Measurements from ENCODE around the gene CCSER1.

Gene CCSER1

DNA sequence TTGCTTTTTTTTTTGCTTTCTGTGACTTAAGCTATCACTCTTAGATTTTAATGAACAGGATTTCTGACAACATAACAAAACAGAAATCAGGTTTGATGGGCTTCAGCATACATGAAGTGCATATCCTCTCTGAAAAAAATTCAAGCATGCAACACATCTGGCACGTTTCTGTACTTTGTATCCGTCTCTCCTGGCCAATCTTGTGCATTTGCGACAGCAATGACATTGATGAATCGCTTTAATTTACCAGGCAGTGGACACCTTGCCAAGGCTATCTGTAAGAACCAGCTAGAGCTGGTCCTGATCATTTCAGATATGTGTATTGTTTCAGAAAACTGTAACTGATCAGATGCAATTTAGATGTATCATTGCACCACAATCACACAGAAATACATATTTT is 93.3 kb downstream of the CCSER1 start:
- no peak overlapping the region for H3K27ac Mint-ChIP-seq (ENCODE audit: low read depth)
- H3K4me3 Mint-ChIP-seq = no peak overlapping the region
- peaks cover 1% of the 10 kb centered on the region for H3K36me3 Mint-ChIP-seq (ENCODE audit: insufficient read depth)
- H3K27me3 Mint-ChIP-seq = no peaks in the 10 kb centered on the region
- peaks cover 5% of the 10 kb centered on the region for H3K9me3 Mint-ChIP-seq
- H3K4me1 Mint-ChIP-seq = no peaks in the 10 kb centered on the region
- no peak for DNase-seq (ENCODE audit: low spot score in 2 of 2)
- no peak for ATAC-seq (replicated peaks; ENCODE audit: extremely low read depth, poor library complexity, severe bottlenecking)

DNA sequence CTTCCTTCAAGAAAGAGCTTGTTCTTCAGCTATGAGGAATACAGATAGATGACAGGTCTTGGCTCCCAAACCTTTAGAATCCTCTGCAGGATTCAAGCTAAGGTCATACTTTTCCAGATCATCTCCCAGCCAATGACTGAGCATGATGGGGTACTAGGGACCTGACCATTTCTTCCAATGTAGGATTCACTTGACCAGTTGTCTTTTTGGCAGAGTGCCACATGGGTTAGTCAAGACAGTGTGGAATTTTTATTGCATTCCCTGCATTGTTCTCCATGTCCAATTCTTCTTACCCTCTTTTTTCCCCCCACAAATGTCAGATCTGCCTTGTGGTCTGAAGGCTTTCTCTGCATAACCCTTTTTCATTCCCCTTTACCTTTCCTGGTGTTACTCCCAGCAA is 99.5 kb downstream of the CCSER1 start:
- no peaks in the 10 kb centered on the region for H3K27me3 Mint-ChIP-seq
- DNase-seq (ENCODE audit: low spot score in 2 of 2) = no peak
- H3K9me3 Mint-ChIP-seq = no peaks in the 10 kb centered on the region
- H3K27ac Mint-ChIP-seq (ENCODE audit: low read depth) = no peak overlapping the region
- H3K4me1 Mint-ChIP-seq = no peaks in the 10 kb centered on the region
- H3K4me3 Mint-ChIP-seq = no peak overlapping the region
- ATAC-seq (replicated peaks; ENCODE audit: extremely low read depth, poor library complexity, severe bottlenecking) = no peak
- peaks cover 2% of the 10 kb centered on the region for H3K36me3 Mint-ChIP-seq (ENCODE audit: insufficient read depth)

DNA sequence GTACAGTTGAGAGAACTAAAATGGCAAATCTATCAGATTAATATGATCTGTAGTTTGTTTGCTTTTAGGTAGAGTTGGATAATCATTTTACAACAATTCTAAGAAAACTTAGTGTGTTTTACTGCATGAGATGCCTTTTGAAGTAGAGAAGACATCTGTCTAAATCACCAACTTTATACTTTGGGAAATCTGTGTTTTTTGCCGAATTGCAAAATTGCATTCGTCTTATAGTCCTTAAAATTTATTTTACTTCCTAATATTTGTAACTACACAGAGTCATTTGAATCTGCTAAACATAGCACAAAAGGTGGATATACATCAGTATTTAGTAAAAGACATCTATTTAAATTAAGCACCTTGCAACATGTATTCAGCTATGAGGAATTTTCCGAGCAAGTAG is 100.0 kb downstream of the CCSER1 start:
- DNase-seq (ENCODE audit: low spot score in 2 of 2) = no peak
- Mint-ChIP-seq H3K4me1 (no peaks in the 10 kb centered on the region), H3K9me3 (no peaks in the 10 kb centered on the region), H3K36me3 (ENCODE audit: insufficient read depth) (peaks cover 2% of the 10 kb centered on the region), H3K27ac (ENCODE audit: low read depth) (no peak overlapping the region), H3K4me3 (no peak overlapping the region), H3K27me3 (no peaks in the 10 kb centered on the region)
- no peak for ATAC-seq (replicated peaks; ENCODE audit: extremely low read depth, poor library complexity, severe bottlenecking)

DNA sequence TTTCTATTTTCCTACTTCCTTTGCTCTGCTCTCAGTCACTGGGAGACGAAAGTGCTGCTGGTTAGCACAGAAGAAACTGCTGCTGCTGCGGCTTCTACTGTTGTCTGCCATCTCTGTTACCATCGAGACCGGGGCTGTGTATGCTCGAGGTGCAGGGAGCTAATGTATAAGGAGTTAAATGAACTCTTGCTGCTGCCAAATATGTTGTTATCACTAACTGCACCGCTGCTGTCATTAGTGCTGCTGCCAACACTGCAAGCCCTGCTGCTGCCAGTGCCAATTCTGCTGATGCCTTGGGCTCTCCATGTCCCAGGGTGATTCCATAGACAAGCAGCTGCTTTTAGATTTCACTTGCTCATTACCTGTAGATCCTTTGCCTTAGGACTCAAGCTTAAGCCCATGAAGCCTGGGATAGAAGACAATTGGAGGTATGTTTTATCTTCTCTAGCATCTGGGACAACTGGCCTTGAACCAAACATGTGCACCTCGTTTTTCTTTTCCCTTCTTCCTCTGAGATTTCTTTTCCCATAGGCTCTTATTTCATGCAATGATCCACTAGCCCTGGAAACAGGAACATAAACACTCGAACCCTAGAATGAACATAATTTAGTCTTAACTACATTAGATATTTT is 107.8 kb downstream of the CCSER1 start:
- DNase-seq (ENCODE audit: low spot score in 2 of 2) (no peak), ATAC-seq (replicated peaks; ENCODE audit: extremely low read depth, poor library complexity, severe bottlenecking) (no peak)
- Mint-ChIP-seq H3K27ac (ENCODE audit: low read depth) (no peak overlapping the region), H3K4me3 (no peak overlapping the region), H3K9me3 (peaks cover 2% of the 10 kb centered on the region), H3K27me3 (no peaks in the 10 kb centered on the region), H3K4me1 (no peaks in the 10 kb centered on the region), H3K36me3 (ENCODE audit: insufficient read depth) (no peaks in the 10 kb centered on the region)

DNA sequence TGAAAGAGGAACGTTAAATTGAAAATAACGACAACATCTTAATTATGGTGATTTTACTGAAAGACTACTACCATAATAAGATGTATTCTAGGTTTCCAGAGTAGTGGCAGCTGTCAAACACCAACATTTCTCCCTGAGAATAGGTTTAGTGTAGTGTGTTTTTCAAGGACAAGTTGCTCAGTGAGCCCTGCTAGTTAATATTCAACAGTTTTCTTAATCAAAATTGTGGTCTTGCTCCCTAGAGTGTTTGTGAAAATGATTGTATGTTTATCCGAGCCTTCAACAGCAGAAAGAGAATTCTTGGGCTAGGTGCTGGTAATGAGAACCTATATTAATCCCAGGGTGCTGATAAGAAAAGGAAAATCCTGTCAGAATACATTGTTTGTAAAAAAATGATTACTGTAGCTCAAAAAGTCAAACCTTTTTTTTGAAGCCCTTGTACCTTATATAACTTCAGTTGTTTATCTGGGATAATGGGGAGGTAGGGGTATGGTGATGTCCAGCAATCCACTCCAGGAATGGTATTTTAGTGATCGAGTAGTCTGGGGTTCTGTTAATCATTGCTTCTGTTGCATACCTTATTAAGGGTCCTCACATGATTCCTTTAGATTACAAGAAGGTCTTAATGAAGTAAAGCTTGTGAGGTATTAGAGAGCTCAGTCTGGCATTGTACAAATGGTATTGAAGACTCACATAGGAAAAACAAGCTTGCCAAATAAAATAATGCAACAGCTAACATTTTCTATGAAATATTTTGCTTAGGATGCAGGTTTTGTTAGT is 110.7 kb downstream of the CCSER1 start:
- no peaks in the 10 kb centered on the region for H3K4me1 Mint-ChIP-seq
- no peak overlapping the region for H3K4me3 Mint-ChIP-seq
- H3K36me3 Mint-ChIP-seq (ENCODE audit: insufficient read depth) = no peaks in the 10 kb centered on the region
- peaks cover 4% of the 10 kb centered on the region for H3K9me3 Mint-ChIP-seq
- DNase-seq (ENCODE audit: low spot score in 2 of 2) (no peak), ATAC-seq (replicated peaks; ENCODE audit: extremely low read depth, poor library complexity, severe bottlenecking) (no peak)
- H3K27ac Mint-ChIP-seq (ENCODE audit: low read depth) = no peak overlapping the region
- no peaks in the 10 kb centered on the region for H3K27me3 Mint-ChIP-seq

GRCh38 chr4:90240333-90240732 is 113.1 kb downstream of the CCSER1 start:
- H3K9me3 Mint-ChIP-seq = peaks cover 4% of the 10 kb centered on the region
- no peaks in the 10 kb centered on the region for H3K4me1 Mint-ChIP-seq
- no peak for DNase-seq (ENCODE audit: low spot score in 2 of 2)
- no peak overlapping the region for H3K27ac Mint-ChIP-seq (ENCODE audit: low read depth)
- H3K36me3 Mint-ChIP-seq (ENCODE audit: insufficient read depth) = no peaks in the 10 kb centered on the region
- no peaks in the 10 kb centered on the region for H3K27me3 Mint-ChIP-seq
- no peak overlapping the region for H3K4me3 Mint-ChIP-seq
- no peak for ATAC-seq (replicated peaks; ENCODE audit: extremely low read depth, poor library complexity, severe bottlenecking)

DNA sequence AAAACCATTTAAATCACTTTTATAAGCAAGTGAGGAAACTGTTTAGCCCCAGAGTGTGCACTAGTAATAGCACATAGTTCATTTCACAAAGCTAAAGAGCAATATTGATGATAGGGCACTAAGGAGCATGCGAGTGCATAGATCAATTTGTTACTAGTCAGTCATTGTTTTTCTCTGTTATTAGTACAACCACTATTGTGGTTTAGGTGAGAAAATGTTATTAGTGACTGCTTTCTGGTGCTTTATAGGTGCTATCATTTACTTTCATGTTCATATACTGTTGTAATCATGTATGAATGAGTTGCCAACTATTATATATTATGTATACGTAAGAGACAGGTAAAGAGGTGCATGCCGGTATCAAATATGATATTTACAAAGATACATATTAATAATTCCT is 113.8 kb downstream of the CCSER1 start:
- Mint-ChIP-seq H3K27me3 (no peaks in the 10 kb centered on the region), H3K4me1 (no peaks in the 10 kb centered on the region), H3K36me3 (ENCODE audit: insufficient read depth) (no peaks in the 10 kb centered on the region), H3K4me3 (no peak overlapping the region), H3K27ac (ENCODE audit: low read depth) (no peak overlapping the region), H3K9me3 (peaks cover 4% of the 10 kb centered on the region)
- DNase-seq (ENCODE audit: low spot score in 2 of 2) = no peak
- no peak for ATAC-seq (replicated peaks; ENCODE audit: extremely low read depth, poor library complexity, severe bottlenecking)

DNA sequence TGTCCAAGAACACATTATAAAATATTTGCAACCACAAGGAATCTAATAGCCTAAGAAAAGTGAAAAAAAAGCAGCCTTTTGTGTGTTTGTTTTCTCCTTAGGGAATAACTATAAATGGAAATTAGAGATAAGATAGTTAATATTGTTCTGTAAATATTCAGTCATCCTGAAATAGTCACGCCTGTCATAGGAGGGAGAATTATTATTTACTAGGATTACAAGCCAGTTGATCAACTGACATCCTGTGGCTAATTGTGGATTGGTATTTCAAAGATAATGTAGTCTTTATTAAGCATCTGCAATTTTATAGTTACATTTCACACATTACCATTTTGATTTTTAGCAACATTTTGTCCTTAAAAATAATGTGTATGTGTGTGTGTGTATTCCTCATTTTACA is 118.6 kb downstream of the CCSER1 start:
- H3K4me1 Mint-ChIP-seq = no peaks in the 10 kb centered on the region
- no peaks in the 10 kb centered on the region for H3K36me3 Mint-ChIP-seq (ENCODE audit: insufficient read depth)
- H3K9me3 Mint-ChIP-seq = no peaks in the 10 kb centered on the region
- no peak overlapping the region for H3K27ac Mint-ChIP-seq (ENCODE audit: low read depth)
- no peaks in the 10 kb centered on the region for H3K27me3 Mint-ChIP-seq
- H3K4me3 Mint-ChIP-seq = no peak overlapping the region
- no peak for ATAC-seq (replicated peaks; ENCODE audit: extremely low read depth, poor library complexity, severe bottlenecking)
- DNase-seq (ENCODE audit: low spot score in 2 of 2) = no peak

DNA sequence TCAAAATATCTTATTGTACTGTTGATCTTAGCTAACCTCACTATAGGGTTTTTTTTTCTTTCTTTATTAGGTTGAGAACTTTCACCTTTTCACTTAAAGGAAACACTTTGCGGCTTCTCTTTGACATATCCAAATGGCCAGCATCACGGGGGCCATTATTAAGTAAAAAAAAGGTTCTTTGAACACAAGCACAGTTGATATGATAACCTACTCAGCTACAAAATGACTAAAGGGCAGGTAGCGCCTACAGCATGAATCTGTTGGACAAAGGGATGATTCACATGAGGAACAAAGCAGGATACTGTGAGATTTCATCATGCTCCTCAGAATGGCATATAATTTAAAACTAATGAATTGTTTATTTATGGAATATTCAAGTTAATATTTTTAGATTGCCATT is 119.6 kb downstream of the CCSER1 start:
- Mint-ChIP-seq H3K27ac (ENCODE audit: low read depth) (no peak overlapping the region), H3K36me3 (ENCODE audit: insufficient read depth) (no peaks in the 10 kb centered on the region), H3K27me3 (no peaks in the 10 kb centered on the region), H3K4me3 (no peak overlapping the region), H3K9me3 (no peaks in the 10 kb centered on the region), H3K4me1 (no peaks in the 10 kb centered on the region)
- ATAC-seq (replicated peaks; ENCODE audit: extremely low read depth, poor library complexity, severe bottlenecking) (no peak), DNase-seq (ENCODE audit: low spot score in 2 of 2) (no peak)

DNA sequence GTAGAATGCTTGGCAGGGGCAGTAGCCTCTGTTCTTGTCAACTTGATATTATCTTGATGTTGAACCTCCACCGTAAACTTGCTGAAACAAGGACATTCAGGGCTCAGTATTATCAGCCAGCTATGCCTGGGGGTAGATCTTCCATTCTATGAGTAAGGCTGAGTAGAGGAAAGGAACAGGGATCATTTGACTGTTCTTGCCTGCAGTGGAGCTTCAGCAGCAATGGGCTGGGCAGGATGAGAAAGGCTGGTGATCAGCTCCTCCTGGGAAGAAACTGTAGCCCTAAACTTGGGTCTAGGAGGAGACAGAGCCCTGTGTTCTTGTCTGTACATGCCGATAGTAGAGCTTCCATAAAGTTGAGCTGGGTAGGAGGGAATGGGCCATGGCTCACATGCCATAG is 127.2 kb downstream of the CCSER1 start:
- ATAC-seq (replicated peaks; ENCODE audit: extremely low read depth, poor library complexity, severe bottlenecking) = no peak
- H3K36me3 Mint-ChIP-seq (ENCODE audit: insufficient read depth) = no peaks in the 10 kb centered on the region
- H3K4me3 Mint-ChIP-seq = no peak overlapping the region
- H3K27me3 Mint-ChIP-seq = no peaks in the 10 kb centered on the region
- peaks cover 9% of the 10 kb centered on the region for H3K9me3 Mint-ChIP-seq
- no peak overlapping the region for H3K27ac Mint-ChIP-seq (ENCODE audit: low read depth)
- DNase-seq (ENCODE audit: low spot score in 2 of 2) = no peak
- H3K4me1 Mint-ChIP-seq = no peaks in the 10 kb centered on the region

DNA sequence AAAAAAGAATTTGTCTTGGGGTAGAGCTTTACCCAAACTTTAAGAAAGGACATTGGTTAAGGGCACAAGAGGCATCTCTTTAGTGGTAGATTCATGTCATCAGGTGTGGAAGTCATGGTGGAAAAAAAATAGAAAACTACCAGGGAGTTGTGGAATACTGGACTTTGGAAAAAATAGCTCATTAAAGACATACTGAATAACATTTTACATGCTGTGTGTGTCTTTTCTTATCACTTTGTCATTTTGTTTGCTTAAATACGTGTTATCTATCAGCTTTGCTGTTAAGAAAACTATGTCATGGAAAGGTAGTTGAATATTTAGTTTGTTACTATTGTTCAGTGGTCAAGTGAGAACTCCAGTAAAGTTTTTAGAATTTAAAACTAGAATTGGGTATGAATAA is 147.0 kb downstream of the CCSER1 start:
- Mint-ChIP-seq H3K4me1 (no peaks in the 10 kb centered on the region), H3K27ac (ENCODE audit: low read depth) (no peak overlapping the region)

DNA sequence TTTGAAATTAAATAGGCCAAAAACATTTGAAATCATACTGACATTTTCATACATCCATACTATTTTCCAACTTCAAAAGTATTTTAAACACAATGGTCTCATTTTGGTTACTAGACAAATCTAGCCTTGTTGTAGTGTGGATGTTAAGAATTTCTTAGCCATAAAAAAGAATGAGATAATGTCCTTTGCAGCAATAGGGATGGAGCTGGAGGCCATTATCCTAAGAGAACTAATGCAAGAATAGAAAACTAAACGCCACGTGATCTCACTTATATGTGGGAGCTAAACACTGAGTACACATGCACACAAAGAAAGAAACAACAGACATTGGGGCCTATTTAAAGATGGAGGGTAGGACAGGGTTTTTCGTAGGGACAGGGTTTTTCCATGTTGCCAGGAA is 153.8 kb downstream of the CCSER1 start:
- no peak overlapping the region for H3K4me3 Mint-ChIP-seq
- no peak overlapping the region for H3K27ac Mint-ChIP-seq (ENCODE audit: low read depth)

More for the DNA sequence above, 147.0 kb downstream of the CCSER1 start:
- DNase-seq (ENCODE audit: low spot score in 2 of 2) (no peak), ATAC-seq (replicated peaks; ENCODE audit: extremely low read depth, poor library complexity, severe bottlenecking) (no peak)
- Mint-ChIP-seq H3K9me3 (peaks cover 3% of the 10 kb centered on the region), H3K4me3 (no peak overlapping the region), H3K36me3 (ENCODE audit: insufficient read depth) (no peaks in the 10 kb centered on the region), H3K27me3 (no peaks in the 10 kb centered on the region)

GRCh38 chr4:90281541-90282355 is 154.6 kb downstream of the CCSER1 start:
- DNase-seq (ENCODE audit: low spot score in 2 of 2) = no peak
- H3K9me3 Mint-ChIP-seq = no peaks in the 10 kb centered on the region
- no peak overlapping the region for H3K27ac Mint-ChIP-seq (ENCODE audit: low read depth)
- no peak for ATAC-seq (replicated peaks; ENCODE audit: extremely low read depth, poor library complexity, severe bottlenecking)
- H3K27me3 Mint-ChIP-seq = no peaks in the 10 kb centered on the region
- H3K4me3 Mint-ChIP-seq = no peak overlapping the region
- H3K36me3 Mint-ChIP-seq (ENCODE audit: insufficient read depth) = peaks cover 2% of the 10 kb centered on the region
- H3K4me1 Mint-ChIP-seq = no peaks in the 10 kb centered on the region

More for the DNA sequence above, 153.8 kb downstream of the CCSER1 start:
- no peaks in the 10 kb centered on the region for H3K27me3 Mint-ChIP-seq
- H3K4me1 Mint-ChIP-seq = no peaks in the 10 kb centered on the region
- H3K36me3 Mint-ChIP-seq (ENCODE audit: insufficient read depth) = peaks cover 2% of the 10 kb centered on the region
- DNase-seq (ENCODE audit: low spot score in 2 of 2) = no peak
- H3K9me3 Mint-ChIP-seq = no peaks in the 10 kb centered on the region
- ATAC-seq (replicated peaks; ENCODE audit: extremely low read depth, poor library complexity, severe bottlenecking) = no peak
